Nephron (organoid): ENCODE data around the gene MANBA.
"Not testable (repeated sequence)": the region's sequence is repeated elsewhere in the genome, so short reads cannot be mapped to it uniquely, and the experiment has no call there.

Source experiments
- H3K27ac Mint-ChIP-seq, 3 experiments: 2 replicates each; pipeline ENCODE4 v1.8.0; 2020; ENCODE audit warnings: mixed read lengths in 3 of 3, mild to moderate bottlenecking in 2 of 3, moderate library complexity in 1 of 3
- H3K27me3 Mint-ChIP-seq: 2 replicates; pipeline ENCODE4 v1.8.0; 2021; ENCODE audit warnings: low read depth, mild to moderate bottlenecking, moderate library complexity, mixed read lengths
- H3K36me3 Mint-ChIP-seq: 2 replicates; pipeline ENCODE4 v1.8.0; 2020; ENCODE audit warnings: low read depth, mixed read lengths
- H3K4me1 Mint-ChIP-seq: 2 replicates; pipeline ENCODE4 v1.8.0; 2020; ENCODE audit warnings: mixed read lengths
- H3K4me3 Mint-ChIP-seq, 3 experiments: 2 replicates each; pipeline ENCODE4 v1.8.0; 2020; ENCODE audit warnings: mild to moderate bottlenecking in 3 of 3, mixed read lengths in 3 of 3, moderate library complexity in 2 of 3
- H3K9me3 Mint-ChIP-seq: 2 replicates; pipeline ENCODE4 v1.8.0; 2020; ENCODE audit warnings: mixed read lengths
- TF ChIP-seq, protein P1 (sequence below), 3 experiments: fragments of 200-600 bp; sonication (generic); IDR thresholded peaks; one replicate each; pipeline ENCODE4 v1.5.0; 2021; ENCODE audit warnings: antibody characterized with exemption in 3 of 3; ENCODE audit not compliant: unreplicated experiment in 3 of 3

The MANBA gene

DNA sequence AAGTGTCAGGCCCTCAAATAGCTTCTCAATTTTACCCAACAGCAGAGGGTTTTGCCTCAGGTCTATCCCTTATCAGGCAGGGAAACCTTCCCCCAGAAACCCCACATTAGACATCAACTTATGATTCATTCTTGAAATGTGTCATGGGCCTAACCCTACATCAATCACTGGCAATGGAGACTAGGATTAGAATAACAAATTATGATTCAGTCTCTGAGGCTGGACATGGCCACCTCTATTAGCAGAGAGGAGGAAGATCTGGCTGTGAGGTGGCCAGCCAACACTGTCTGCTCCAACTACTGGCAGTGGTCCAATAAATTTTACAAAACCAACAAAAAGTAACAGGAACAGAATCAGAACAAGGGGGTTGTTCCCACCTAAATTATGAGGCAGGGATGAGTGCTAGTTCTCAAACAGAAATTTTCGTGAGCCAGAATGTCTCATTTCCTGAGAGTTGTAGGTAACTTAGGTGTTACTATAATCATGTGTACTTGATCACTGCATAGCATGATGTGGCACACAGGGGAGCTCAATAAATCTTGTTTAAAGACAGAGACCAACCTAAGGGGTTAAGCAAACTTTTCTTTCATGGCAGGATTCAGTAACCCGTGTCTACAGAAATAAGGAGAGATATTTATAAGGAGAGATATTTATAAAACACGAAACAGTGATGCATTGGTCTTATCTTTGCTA is 132.8 kb downstream of the MANBA start:
- peaks cover 29% of the 10 kb centered on the region for H3K4me1 Mint-ChIP-seq
- peaks cover 3% of the 10 kb centered on the region for H3K27me3 Mint-ChIP-seq
- no peak overlapping the region for H3K4me3 Mint-ChIP-seq
- TF ChIP-seq, protein P1, sequence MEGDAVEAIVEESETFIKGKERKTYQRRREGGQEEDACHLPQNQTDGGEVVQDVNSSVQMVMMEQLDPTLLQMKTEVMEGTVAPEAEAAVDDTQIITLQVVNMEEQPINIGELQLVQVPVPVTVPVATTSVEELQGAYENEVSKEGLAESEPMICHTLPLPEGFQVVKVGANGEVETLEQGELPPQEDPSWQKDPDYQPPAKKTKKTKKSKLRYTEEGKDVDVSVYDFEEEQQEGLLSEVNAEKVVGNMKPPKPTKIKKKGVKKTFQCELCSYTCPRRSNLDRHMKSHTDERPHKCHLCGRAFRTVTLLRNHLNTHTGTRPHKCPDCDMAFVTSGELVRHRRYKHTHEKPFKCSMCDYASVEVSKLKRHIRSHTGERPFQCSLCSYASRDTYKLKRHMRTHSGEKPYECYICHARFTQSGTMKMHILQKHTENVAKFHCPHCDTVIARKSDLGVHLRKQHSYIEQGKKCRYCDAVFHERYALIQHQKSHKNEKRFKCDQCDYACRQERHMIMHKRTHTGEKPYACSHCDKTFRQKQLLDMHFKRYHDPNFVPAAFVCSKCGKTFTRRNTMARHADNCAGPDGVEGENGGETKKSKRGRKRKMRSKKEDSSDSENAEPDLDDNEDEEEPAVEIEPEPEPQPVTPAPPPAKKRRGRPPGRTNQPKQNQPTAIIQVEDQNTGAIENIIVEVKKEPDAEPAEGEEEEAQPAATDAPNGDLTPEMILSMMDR (IDR thresholded peaks at IDR 0.05; ENCODE audit: unreplicated experiment in 3 of 3), result no peak
- no peaks in the 10 kb centered on the region for H3K9me3 Mint-ChIP-seq
- peaks cover 4% of the 10 kb centered on the region for H3K36me3 Mint-ChIP-seq
- H3K27ac Mint-ChIP-seq, result peak overlapping the region in 2 of 3 experiments; percentile 26 to 80

DNA sequence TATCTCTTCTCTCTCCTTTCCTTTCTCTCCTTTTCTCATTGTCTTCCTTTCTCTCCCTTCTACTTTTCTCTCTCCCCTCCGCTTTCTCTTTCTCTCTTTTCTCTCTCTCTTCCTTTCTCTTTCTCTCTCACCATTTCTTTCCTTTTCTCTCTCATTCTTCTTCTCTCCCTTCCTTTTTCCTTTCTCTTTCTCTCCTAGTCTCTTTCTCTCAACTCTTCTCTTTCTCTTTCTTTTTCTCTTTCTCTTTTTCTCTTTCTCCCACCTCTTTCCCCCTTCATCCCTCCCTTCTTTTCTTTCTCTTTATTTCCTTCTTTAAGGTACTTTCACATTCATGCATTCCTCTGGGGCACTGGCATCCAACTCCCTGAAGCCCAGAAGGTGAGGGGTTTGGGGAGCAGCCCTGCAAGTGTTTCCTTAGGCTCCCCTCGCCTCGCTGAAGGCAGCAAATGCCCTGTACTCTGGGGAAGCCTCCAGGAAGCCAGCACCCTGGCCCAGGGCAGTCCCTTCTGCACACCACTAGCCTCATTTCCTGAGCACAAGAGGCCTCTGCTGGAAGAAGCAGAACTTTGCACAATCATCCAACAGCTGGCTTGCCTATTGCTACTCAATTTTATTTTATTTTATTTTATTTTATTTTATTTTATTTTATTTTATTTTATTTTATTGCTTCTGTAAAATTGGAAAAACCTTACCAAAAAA is 135.4 kb downstream of the MANBA start:
- Mint-ChIP-seq H3K9me3 (no peaks in the 10 kb centered on the region), H3K27me3 (peaks cover 3% of the 10 kb centered on the region), H3K36me3 (no peaks in the 10 kb centered on the region), H3K4me1 (peaks cover 39% of the 10 kb centered on the region), H3K27ac (no peak overlapping the region), H3K4me3 (no peak overlapping the region)
- TF ChIP-seq, protein P1 (IDR thresholded peaks at IDR 0.05; ENCODE audit: unreplicated experiment in 3 of 3), result peak in 1 of 3 experiments; percentile 18

DNA sequence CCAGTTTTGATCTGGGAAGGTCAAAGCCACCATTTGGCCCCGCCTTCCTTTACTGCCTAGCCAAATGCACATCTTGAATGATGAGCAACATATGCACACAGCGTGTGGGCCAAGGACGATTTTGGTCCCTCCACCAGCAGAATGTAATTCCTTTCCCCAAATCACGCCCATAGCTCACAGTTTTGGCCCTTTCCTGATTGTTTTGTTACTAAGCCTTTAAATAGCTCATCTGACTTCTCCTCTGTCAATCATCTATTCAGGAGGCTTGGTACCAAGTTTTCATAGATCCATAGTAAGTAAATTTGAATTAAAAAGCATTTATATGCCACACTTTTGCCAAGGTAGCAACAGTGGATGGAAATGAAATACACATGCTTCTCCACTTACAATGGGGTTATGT is 136.3 kb downstream of the MANBA start:
- H3K4me3 Mint-ChIP-seq, result no peak overlapping the region
- H3K9me3 Mint-ChIP-seq, result no peaks in the 10 kb centered on the region
- peaks cover 3% of the 10 kb centered on the region for H3K27me3 Mint-ChIP-seq
- H3K27ac Mint-ChIP-seq, result peak overlapping the region in 1 of 3 experiments; percentile 8
- H3K36me3 Mint-ChIP-seq, result no peaks in the 10 kb centered on the region
- TF ChIP-seq, protein P1 (IDR thresholded peaks at IDR 0.05; ENCODE audit: unreplicated experiment in 3 of 3), result no peak
- peaks cover 35% of the 10 kb centered on the region for H3K4me1 Mint-ChIP-seq

DNA sequence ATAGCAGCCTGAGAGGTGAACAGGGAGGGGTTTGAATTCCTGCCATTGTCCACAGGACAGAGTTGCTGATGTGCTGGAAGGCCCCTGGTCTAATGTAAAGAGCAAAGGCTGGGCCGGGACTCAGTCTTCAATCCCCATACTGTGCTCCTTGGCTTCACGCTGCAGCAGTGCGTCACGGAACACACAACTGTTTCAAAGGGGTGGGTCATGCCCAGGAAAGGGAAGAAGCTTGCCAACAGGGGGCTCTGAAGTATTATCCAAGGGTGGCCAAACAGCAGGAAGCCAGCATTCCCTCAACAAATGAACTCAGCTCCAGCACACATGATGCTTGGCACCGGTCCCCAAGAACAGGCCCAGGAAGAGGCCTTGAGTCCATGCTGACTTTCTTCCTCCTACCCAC is 137.1 kb downstream of the MANBA start:
- Mint-ChIP-seq H3K36me3 (no peaks in the 10 kb centered on the region), H3K4me3 (no peak overlapping the region), H3K27ac (peak overlapping the region in 2 of 3 experiments; percentile 8 to 40), H3K4me1 (peaks cover 26% of the 10 kb centered on the region), H3K27me3 (peaks cover 3% of the 10 kb centered on the region), H3K9me3 (no peaks in the 10 kb centered on the region)
- TF ChIP-seq, protein P1 (IDR thresholded peaks at IDR 0.05; ENCODE audit: unreplicated experiment in 3 of 3), result no peak

DNA sequence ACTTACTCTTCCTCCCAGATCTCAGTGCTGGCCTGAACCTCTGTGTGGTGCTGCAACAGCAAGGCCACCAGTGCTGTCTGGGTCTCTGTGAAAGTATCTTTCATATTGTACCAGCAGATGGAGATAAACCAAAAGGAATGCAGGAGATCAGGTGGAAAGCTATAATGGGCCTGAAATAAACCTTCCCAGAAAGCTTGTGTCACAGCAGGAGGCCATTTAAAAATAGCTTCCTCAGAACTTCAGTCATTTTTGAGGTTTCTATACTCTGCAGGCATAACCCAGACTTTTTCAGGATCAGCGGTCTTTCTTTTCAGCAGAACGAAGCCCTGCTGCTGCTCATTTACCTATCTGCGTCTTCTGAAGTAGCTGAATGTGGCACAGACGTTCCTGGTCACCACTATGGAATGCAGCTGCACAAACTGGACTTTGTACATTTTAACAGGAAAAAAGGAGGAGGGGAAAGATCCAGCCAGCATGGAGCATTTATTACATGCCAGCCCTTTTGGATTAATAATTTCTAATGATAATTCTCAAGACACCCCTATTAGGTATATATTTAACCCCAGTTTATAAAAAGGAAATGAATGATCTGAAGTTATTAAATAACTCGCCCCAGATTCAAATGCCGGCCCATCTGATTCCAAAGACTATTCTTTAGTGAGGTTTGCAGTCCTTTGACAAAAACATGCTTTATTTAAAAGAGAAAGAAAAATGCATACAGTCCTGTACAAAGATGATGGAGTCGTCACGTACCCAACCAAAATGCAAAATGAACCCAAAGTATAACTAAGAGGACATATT is 139.9 kb downstream of the MANBA start:
- H3K36me3 Mint-ChIP-seq, result peaks cover 5% of the 10 kb centered on the region
- peak overlapping the region; percentile 87 to 93 (median 89) for H3K27ac Mint-ChIP-seq
- TF ChIP-seq, protein P1 (IDR thresholded peaks at IDR 0.05; ENCODE audit: unreplicated experiment in 3 of 3), result peak; percentile 56 to 69 (median 57)
- H3K4me3 Mint-ChIP-seq, result peak overlapping the region in 1 of 3 experiments; percentile 53
- no peaks in the 10 kb centered on the region for H3K9me3 Mint-ChIP-seq
- H3K27me3 Mint-ChIP-seq, result peaks cover 3% of the 10 kb centered on the region
- peaks cover 26% of the 10 kb centered on the region for H3K4me1 Mint-ChIP-seq

DNA sequence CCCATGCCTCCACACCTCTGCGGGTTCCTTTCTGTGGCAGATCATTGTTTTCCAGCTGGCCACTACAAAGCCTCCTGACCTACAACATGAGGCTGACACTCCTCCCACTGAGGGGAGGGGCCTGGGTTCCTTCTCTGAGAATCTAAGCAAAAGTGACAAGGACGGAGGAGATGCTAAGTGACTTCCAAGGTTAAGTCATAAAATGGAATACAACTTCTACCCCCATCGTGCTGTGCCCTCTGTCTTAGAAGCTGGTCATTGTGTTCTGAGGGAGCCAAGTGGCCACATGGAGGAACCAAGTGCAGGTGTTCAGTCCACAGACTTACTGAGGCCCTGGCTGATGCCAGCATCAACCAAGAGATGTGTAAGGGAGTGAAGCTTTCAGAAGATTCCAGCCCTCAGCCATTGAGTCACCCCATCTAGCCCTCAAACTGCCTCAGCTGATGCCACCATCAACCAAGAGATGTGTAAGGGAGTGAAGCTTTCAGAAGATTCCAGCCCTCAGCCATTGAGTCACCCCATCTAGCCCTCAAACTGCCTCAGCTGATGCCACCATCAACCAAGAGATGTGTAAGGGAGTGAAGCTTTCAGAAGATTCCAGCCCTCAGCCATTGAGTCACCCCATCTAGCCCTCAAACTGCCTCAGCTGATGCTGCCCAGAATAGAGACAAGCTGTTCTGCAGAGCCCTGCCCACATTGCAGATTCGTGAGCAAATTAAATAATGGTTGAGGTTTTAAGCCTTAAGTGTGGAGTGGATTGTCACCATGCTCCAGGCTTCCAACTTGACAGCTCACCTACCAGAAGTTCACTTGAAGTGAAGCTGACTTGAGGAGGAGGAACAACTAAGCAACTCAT is 140.8 kb downstream of the MANBA start:
- Mint-ChIP-seq H3K4me1 (peaks cover 29% of the 10 kb centered on the region), H3K27ac (peak overlapping the region; percentile 87 to 93 (median 89)), H3K36me3 (peaks cover 12% of the 10 kb centered on the region)
- H3K9me3 Mint-ChIP-seq, H3K4me3 Mint-ChIP-seq, H3K27me3 Mint-ChIP-seq: not testable (repeated sequence)

DNA sequence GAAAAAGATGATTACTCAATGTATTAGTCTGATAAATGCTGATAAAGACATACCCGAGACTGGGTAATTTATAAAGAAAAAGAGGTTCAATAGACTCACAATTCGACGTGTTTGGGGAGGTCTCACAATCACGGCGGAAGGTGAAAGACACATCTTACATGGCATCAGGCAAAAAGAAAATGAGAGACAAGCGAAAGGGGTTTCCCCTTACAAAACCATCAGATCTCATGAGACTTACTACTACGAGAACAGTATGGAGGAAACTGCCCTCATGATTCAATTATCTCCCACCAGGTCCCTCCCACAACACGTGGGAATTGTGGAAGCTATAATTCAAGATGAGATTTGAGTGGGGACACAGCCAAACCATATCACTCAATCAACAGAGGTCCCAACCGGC is 141.7 kb downstream of the MANBA start:
- not testable (repeated sequence) for H3K27me3 Mint-ChIP-seq, H3K9me3 Mint-ChIP-seq, H3K4me3 Mint-ChIP-seq
- H3K27ac Mint-ChIP-seq, result peak overlapping the region; percentile 39 to 71 (median 64)
- H3K4me1 Mint-ChIP-seq, result peaks cover 24% of the 10 kb centered on the region
- H3K36me3 Mint-ChIP-seq, result peaks cover 22% of the 10 kb centered on the region
